AG04449 (cell line): ENCODE data around the gene C9.
"Not testable (repeated sequence)": the region's sequence is repeated elsewhere in the genome, so short reads cannot be mapped to it uniquely, and the experiment has no call there.

ENCODE experiments used
- CTCF ChIA-PET: fragments of 350-600 bp; formaldehyde crosslinking; extraction: SDS; loops from one replicate; lab custom pipeline; 2021; ENCODE audit warnings: antibody characterized with exemption; lab: Yijun Ruan, JAX
- POLR2A ChIA-PET: fragments of 400-600, 350-600 bp; formaldehyde crosslinking; extraction: SDS; loops from one replicate; lab custom pipeline; 2020; ENCODE audit warnings: antibody characterized with exemption, inconsistent platforms; lab: Yijun Ruan, JAX
- DNase-seq: peaks from one replicate; pipeline ENCODE4 v3.0.0-alpha.2; 2010; ENCODE audit warnings: low read depth, low spot score
- H3K4me3 ChIP-seq: 2 replicates; pipeline ENCODE4 v1.5.1; 2011; ENCODE audit warnings: low read depth, mild to moderate bottlenecking, control low read depth, low read length
- CTCF ChIP-seq: IDR thresholded peaks from one replicate; pipeline ENCODE4 v1.5.1; 2011; ENCODE audit warnings: mild to moderate bottlenecking, moderate library complexity, low read length, control low read depth, inconsistent platforms; ENCODE audit not compliant: insufficient read depth; ENCODE audit errors: missing control alignments

C9 gene

DNA sequence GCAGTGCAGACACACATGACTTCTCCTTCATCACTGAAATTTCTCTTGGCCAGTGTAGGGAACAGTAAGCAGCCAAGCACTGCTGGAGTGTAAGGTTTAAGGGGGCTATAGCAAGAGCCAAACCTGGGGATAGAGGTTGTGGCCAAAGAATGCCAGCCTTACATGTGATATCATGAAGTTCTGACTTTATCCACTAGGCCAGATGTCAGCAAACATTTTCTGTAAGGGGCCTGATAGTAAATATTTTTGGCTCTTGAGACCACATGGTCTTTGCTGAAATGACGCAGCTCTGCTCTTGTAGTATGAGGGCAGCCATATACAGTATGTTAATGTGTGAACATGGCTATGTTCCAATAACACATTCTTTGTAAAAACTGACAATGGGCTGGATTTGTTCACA is 115.2 kb downstream of the C9 start:
- ChIA-PET POLR2A (no interaction called here), CTCF (interaction anchor here (0.9 to 1.5 kb wide), 2 partner anchors 32 to 34 kb away, joined by 4 to 5 read pairs; no protein-coding TSS in a partner anchor)
- DNase-seq, result no peak
- TF ChIP-seq CTCF, result no peak
- H3K4me3 ChIP-seq, result no peak overlapping the region

DNA sequence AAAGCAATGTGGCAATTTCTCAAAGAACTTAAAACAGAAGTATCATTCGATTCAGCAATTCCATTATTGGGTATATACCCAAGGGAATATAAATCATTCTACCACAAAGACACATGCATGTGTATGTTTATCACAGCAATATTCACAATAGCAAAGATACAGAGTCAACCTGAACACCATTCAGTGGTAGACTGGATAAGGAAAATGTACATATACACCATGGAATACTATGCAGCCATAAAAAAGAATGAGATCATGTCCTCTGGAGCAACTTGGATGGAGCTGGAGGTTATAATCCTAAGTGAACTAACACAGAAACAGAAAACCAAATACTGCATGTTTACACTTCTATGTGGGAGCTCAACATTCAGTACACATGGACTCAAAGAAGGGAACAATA is 123.5 kb downstream of the C9 start:
- POLR2A ChIA-PET, result no interaction called here
- TF ChIP-seq CTCF, result no peak
- CTCF ChIA-PET, result interaction anchor here (1.4 kb wide), 1 partner anchor 24 kb away, joined by 6 read pairs; no protein-coding TSS in a partner anchor
- DNase-seq, result no peak
- no peak overlapping the region for H3K4me3 ChIP-seq

DNA sequence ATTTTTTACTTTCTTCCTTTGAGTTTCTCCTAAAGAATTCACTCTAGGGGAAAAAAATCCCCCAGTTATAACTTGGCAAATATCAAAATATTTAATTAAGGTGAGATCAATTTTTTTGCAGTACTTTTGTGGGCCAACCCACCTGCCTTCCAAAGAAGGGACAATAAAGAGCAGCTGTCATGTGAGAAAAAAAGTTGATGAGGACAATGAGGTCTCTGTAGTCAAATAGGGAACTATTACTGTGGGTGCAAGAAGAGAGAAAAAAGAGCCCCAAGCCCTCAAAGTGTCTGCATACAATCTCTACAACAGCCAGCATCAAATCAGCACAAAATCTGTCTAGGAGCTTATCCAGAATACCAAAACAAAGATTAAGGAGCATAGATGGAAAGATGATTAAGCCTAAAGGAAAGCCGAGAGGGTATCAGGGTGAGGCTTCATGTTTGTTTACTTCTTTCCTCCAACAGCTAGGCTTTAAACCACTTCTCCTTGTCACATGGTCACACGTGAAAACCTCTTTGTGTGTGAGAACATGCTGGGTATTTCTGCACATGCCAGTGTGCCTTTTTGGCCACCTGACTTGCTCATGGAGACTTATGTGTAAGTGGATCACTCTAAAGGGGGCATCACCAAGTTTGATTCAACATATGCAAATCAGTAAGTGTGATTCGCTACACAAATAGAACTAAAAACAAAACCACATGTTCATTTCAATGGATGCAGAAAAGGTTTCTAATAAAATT is 125.8 kb downstream of the C9 start:
- no peak overlapping the region for H3K4me3 ChIP-seq
- no peak for TF ChIP-seq CTCF
- no peak for DNase-seq
- CTCF ChIA-PET, result interaction anchor here (2.3 kb wide), 1 partner anchor 21 kb away, joined by 10 read pairs; no protein-coding TSS in a partner anchor
- POLR2A ChIA-PET, result no interaction called here

DNA sequence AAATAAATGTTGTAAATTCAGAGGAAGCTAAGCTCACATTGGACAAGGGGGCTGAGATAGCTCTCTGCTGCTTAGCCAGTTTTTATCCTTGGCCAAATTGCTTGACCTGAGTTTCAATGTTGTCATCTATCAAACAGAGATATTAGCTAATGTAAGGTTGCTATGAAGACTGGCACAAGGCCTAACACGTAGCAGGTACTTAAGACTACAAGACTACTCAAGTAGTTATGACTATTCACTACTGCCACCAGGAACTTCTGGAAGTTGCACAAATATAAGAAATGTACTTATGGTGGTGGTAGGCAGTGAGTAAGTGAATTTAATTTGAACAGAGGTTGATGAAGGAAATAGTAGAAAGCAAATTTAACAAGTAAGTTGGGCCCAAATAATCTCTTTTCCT is 127.6 kb downstream of the C9 start:
- TF ChIP-seq CTCF, result no peak
- ChIA-PET POLR2A (no interaction called here), CTCF (interaction anchor here (13.4 kb wide), 1 partner anchor 17 kb away, joined by 166 read pairs; the partner anchor contains the start of gene FYB1)
- no peak for DNase-seq
- H3K4me3 ChIP-seq, result no peak overlapping the region

- CTCF ChIA-PET, result interaction anchor here (13.4 kb wide), 1 partner anchor 16 kb away, joined by 166 read pairs; the partner anchor contains the start of gene FYB1
- POLR2A ChIA-PET, result no interaction called here
- H3K4me3 ChIP-seq, result no peak overlapping the region
- TF ChIP-seq CTCF, result no peak
- no peak for DNase-seq
Measured at GRCh38 chr5:39235648-39236047, 128.6 kb downstream of the C9 start.

DNA sequence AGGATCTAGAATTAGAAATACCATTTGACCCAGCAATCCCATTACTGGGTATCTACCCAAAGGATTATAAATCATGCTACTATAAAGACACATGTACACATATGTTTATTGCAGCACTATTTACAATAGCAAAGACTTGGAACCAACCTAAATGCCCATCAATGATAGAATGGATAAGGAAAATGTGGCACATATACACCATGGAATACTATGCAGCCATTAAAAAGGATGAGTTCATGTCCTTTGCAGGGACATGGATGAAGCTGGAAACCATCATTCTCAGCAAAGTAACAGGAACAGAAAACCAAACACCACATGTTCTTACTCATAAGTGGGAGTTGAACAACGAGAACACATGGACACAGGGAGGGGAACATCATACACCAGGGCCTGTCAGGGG is 129.8 kb downstream of the C9 start:
- H3K4me3 ChIP-seq, DNase-seq, POLR2A ChIA-PET: not testable (repeated sequence)
- CTCF ChIA-PET, result interaction anchor here (13.4 kb wide), 1 partner anchor 15 kb away, joined by 166 read pairs; the partner anchor contains the start of gene FYB1
